DMS153 (cell line): ENCODE data around the gene SH3BP5.
A peak's percentile ranks its signal among the peaks of the same experiment; 100 is the strongest.

Source experiments
- DNase-seq: peaks from one replicate; lab custom pipeline; 2025; lab: John Stamatoyannopoulos, UW

SH3BP5 gene

DNA sequence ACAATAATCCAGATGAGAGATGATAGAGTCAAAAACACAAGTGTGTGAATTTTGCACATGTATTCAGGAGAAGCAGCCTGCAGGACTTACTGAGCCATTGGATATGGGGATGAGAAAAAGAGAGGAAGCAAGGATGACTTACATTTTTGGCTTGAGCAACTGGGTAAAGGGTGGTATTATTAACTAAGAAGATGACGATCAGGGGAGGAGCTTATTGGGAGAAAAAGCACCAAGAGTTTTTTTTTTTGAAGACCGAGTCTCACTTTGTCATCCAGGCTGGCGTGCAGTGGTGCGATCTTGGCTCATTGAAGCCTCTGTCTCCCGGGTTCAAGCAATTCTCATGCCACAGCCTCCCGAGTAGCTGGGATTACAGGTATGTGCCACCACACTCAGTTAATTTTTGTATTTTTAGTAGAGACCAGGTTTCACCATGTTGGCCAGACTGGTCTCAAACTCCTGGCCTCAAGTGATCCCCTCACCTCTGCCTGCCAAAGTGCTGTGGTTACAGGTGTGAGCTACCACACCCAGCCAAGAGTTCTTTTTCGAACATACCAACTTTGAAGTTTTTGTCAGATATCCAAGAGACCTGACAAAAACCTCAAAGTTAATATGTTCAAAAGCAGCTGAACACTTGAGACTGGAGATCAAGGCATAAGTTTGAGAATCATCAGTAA is 14.8 kb upstream of the SH3BP5 start:
- DNase-seq, result no peak

DNA sequence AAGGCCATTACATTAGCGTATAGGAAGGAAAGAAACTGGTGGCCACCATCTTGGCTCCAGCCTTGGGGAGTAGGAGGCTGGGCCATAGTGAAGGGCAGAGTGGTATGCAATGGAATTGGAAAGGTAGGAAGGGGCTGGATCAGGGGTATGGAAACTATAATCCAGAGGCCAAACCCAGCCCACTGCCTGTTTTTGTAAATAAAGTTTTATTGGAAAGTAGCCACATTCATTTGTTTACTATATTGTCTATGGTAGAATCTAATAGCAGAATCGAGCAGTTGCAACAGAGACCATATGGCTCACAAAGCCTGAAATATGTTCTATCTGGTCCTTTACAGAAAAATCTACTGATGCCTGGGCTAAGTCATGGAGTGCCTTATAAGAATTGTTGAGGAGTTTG is 14.1 kb upstream of the SH3BP5 start:
- no peak for DNase-seq

DNA sequence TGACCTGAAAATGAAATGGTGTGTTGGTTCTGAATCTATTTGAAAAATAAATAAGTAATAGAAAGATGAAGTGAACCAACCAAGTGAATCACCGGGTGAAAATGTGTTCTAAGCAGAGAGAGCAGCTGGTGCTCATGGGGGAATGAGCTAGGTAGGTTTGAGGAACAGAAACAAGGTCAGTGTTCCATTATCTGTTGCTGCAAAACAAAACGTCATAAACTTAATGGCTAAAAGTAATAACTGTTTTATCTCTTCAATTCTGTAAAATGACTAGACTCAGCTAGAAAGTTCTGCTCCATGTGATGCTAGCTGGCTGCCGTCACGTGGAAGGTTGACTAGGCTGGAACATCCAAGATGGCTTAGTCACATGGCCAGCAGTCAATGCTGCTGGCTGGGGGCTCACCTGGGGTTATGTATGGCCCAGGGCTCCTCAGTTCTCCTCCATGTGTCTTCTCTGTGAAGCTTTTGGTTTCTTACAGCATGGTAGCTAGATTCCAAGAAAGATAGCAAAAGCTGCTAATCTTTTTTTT is 13.3 kb upstream of the SH3BP5 start:
- no peak for DNase-seq

DNA sequence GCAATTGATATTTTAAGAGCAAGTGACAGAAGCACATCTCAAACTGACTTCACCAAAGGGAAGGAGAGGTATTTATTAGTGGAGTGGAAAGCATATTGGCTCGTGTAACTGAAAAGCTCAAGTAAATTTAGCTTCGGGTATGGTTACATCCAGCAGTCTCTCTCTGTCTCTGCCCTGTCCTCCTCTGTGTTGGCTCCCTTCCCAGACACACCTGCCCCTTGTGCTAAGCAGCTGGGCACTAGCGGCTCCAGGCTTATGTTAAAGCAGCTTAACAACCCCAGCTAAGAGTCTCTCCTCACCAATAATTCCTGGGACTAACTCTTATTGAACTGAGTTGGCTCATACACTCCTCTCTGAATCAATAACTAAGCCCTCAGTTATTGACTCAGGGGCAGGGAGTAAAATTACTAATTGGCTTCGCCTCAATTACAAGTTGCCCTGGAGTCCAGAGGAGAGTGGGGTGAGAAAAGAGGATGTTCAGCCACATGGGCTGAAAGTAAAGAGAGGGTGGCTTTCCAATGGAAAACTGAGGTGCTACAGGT is 12.8 kb upstream of the SH3BP5 start:
- DNase-seq, result peak; percentile 66

DNA sequence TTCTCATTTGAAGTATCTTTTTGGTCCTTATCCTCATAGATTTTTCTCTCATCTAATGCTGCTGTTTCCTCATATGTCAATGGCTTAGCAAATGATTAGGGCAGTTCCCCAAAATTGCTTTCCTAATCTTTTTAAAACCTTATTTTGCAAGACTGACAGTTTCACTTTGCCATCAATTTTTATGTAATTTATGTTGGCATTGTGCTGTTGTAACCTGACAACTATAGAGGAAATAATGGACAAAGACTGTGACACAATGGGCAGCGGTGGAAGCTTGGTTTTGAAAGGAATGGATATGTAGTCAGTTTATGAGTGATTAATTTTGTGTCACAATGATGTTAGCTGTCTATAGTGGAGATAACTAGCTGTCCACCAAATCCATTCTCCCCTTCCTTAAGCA is 10.6 kb upstream of the SH3BP5 start:
- no peak for DNase-seq

DNA sequence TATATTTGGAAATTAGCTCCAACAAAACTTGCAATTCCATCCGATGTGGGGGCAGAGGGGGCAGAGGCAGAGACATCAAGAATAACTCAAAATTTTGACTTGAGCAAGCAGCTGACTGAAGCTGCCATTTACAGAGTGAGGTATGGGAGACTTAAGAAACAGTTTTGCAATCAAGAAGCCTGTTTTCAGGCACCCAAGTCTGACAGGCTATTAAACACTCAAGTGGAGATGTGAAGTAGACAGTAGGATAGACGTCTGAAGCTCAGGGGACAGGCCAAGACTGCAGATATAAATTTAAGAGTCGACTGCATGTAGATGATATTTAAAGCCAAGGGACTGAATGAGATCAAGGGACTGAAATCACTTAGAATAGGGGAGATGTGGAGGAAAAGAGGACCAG is 9.9 kb upstream of the SH3BP5 start:
- DNase-seq, result no peak

DNA sequence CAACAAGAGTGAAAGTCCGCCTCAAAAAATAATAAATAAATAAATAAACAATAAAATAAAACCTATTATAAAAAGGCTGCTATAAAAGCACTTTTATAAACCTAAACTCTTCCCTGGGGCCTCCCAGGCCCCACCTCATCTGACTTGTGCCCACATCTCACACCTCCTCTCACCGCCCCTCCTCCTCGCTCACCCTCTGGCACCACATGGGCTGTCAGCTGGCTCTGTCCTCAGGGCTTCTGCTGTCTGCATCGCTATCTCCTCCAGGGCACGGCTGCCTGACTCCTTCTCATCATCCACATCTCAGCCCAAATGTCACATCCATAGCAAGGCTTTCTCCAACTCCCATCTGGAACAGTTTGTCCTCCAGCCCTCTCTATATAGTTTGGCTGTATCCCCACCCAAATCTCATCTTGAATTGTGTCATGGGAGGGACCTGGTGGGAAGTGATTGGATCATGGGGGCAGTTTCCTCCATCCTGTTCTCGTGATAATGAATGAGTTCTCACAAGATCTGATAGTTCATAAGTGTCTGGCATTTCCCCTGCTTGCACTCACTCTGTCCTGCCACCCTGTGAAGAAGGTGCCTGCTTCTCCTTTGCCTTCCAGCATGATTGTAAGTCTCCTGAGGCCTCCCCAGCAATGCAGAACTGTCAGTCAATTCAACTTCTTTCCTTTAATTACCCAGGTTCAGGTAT is 8.8 kb upstream of the SH3BP5 start:
- DNase-seq, result no peak

DNA sequence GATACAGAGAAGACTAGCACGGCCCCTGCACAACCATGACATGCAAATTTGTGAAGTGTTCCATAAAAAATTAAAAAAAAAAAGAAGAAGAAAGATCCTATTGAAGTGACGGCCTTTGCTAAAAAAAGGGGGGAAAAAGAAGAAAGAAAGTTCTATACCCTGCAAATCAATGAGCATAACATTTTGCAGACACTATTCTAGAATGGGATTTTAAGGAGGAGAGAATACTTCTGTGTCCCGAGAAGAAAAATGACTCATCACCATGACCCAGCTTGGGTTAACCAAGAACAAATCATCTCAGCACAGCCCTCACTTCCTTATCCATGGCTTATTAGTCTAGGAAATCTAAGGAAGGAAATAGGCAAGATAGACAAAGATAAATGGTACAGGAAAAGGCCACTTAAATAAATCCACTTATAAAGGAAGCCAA is 7.4 kb upstream of the SH3BP5 start:
- DNase-seq, result no peak

DNA sequence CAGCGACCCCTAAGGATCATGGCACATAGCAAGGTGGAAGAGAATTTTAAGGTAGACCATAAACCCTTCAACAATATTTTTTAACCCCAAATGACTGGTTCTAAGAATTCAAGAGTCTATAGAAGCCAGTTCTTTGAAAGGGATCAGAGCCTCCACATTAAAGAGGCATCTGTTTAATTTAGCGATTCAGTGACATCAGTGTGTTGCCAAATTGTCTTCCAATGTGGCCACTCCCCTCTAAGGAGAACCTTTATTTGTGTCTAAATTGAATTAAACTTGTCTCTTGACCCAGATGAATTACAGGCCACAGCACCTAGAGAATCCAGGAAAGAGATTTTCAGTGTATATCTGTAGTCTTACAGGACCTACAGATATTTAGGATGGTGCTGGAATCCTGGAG is 6.6 kb upstream of the SH3BP5 start:
- DNase-seq, result no peak

DNA sequence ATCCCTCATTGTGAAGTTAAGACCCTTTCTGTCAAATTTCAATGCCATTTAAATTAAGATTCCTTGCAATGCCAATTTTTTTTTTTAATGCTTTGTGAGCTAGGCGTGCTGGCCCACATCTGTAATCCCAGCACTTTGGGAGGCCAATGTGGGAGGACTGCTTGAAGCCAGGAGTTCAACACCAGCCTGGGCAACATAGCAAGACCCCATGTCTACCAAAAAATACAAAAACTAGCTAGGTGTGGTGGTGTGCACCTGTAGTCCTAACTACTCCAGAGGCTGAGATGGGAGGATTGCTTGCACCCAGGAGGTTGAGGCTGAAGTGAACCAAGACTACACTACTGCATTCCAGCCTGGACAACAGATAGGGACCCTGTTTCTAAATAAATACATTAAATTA is 5.6 kb upstream of the SH3BP5 start:
- no peak for DNase-seq

DNA sequence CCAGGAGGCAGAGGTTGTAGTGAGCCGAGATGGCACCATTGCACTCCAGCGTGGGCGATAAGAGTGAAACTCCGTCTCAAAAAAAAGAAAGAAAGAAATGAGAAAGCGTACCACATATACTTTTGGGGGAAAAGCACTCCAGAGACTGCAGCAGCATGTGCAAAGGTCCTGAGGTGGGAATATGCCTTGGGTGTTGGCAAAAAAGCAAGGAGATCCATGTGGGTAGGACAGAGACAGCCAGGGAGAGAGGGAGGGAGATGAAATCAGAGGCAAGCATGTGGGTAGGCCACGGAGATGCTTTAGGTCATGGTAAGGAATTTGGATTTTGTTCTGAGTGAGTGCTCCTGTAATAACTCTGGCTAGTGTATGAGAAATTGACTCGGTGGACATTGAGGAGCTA is 3.7 kb upstream of the SH3BP5 start:
- no peak for DNase-seq

DNA sequence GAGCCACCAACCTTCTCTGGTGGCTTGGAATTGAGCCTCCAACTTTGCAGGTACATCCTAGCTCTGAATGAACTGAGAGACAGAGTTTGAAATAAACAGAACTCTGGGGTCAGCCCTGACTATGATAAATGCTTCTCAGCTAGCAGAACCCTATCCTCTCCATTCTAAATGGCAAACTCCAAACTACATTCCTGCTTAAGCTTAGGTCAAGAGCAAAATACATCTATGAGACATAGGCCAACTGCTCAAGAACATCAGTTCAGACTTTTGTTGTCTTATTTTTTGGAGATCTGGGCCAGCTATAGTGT is 1.5 kb upstream of the SH3BP5 start:
- no peak for DNase-seq

DNA sequence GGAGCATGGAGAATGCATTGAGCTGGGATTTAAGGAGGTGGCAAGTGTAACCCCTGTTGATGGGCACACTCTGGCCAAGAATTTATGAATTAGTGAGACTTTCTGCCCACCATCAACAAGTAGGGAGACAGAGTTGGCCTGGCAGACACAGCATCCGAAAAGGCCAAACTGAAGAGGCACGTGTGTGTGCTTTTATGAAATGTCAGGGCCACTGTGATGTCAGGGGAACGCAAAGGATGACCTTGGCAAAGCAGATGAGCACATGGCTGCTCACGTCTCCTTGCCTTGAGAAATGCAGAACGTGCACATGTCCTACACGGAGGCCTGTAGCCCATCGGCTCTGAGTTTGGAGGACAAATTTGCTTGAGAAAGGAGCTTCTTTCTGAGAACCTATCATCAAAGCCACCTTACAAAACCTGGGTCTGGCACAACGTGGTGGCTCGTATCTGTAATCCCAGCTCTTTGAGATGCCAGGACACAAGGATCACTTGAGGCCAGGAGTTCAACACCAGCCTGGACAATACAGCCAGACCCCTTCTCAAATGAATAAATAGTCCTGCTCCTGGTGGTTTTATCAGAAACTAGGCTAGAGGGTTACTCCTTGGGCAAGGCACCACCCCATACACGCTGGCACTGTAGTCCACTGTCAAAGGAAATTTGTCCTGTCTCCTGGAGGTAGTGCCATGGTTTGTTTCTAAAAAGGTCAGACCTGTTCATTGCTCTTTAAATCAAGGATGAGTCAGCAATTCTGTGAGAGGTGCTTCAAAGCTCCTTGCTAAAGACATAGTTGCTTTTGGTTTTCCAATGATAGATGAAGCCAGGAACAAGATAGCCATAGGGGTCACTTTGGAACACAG is 941 bp upstream of the SH3BP5 start:
- DNase-seq, result no peak

DNA sequence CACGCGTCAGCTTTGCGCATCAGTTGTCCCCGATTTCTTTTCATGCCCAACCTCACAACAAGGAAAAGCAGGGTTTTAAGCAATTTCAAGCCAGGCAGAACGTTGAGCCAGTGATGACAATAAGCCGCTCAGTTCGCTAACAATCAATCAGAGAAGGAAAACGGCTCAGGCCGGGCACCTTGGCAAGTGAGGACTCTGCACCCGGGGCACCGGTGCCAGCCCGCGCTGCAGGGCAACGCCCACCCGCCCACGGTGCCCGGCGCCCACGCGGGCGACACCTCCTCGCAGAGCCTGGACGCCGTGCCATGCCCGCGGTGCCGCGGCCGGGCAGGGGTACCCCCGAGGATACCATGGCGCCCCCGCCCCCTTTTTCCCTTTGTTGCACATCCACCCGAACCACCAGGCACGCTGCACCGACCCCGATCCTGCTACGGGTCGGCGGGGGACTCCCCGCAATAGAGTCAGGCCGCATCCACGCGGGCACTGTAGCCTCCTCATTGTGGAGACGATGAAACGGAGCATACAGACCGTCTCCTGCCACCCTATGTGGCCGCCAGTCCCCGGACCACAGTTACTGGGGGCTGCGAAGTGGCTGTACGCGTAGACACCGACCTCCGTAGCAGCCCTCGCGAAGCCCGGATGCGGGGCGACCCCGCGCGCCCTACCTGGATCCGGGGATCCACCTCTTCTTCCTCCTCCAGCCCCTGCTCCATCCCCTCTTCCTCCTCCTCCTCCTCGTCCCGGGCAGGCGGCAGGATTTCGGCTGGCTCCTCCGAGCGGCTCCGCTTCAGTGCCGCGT is 581 bp downstream of the SH3BP5 start:
- no peak for DNase-seq

DNA sequence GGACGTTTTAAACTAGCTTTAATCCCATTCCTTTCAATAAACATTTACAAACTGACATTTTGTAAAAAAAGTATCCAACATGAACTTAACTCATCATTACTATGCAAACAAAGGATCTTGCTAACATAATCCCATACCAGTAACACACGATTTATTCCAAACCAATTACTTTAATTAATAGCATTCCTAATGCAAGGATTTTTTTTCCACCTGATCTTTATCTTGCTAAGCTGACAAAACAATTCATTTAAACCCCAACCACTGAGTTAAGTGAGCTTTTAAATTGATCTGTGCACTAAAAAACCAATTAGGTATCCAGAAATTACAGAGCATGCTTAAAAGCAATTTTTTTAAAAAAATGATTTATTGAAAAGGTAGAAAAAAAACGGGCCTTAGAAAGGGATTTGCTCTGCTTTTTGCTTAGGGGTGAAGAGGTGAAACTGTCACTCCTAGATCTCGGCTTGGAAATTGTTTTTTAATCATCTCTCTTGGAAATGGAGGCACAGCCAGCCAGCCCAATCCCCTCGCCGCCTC is 1.2 kb downstream of the SH3BP5 start:
- DNase-seq, result no peak

DNA sequence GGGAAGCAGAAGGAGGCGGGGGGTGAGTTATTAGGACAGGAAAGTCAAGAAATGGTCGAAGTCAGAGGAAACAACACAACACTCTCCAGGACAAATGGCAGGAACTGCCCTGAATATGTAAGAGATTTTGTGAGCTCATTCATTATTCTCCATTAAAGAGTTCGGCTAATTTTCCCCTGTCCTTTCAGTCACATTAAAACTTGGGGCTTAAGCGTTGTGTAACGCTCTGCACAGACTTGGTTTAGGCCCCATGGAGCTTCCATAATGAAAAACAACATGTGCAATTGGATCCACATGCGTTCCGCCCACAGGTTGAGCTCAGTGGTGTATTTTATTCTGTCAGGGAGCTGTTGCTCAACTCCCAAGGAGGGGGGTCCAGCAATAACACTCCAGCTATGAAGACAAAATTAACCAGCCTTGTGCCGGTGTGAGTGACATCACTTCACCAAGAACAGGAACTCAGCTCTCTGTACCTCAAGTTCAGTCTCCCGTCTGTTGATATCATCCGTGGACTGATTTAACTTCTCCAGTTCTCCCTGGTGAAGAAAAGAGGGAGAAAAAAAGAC is 2.3 kb downstream of the SH3BP5 start:
- DNase-seq, result no peak

DNA sequence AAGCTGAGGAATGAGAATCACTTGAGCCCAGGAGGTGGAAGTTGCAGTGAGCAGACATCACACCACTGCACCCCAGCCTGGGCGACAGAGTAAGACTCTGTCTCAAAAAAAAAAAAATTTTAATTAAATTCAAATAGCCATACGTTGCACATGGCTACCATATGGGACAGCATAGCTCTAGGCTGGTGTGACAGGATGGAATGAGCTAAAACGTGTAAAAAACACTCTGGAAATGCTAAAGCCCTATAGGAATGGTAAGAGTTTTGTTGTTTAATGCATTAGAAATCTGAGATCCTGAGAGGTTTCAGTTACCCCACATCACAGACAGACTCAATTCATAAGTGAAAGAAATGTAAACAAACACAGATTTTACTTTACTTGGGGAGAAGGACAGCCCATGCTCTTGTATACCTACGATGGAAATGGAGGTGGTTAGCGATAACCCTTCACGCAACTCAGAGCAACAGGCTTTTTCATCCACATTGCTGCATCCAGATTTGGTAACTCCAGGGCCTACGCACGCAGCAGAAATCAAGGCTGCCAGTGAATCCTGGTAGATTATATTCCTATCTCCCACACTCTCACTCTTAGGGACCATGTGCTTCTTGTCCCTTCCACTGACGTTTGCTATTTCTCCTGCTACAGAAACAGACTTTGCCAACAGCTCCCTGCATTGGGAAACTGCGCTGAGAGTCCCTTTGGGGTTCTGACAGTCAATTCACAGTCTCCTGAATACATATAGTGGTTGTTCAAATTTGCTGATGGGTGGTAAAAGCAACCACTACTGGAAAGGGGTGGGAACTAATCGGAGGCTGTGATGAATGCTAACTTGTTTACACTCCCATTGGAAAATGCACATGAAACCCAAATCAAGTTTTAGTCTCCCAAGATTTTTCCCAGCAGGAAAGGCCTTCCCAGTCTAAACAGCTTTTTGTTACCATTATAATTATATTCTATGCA is 3.1 kb downstream of the SH3BP5 start:
- DNase-seq, result no peak

DNA sequence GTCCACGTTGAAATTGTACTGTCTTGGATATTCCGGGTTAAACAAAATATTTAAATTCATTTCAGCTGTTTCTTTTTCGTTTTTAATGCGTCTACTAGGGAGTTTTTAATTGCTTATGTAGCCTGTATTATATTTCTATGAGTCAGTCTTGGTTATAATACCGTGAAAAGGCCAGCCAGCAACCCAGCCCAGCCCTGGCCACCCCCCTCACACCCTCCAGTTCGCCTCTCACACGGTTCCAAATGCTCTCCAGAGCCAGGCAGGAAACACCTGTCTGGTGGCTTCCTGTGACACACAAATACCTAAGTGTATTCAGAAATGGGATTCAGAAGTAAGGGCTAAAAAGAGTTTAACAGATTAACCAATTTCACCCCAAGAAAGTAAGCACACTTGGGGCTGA is 4.4 kb downstream of the SH3BP5 start:
- DNase-seq, result peak; percentile 50

DNA sequence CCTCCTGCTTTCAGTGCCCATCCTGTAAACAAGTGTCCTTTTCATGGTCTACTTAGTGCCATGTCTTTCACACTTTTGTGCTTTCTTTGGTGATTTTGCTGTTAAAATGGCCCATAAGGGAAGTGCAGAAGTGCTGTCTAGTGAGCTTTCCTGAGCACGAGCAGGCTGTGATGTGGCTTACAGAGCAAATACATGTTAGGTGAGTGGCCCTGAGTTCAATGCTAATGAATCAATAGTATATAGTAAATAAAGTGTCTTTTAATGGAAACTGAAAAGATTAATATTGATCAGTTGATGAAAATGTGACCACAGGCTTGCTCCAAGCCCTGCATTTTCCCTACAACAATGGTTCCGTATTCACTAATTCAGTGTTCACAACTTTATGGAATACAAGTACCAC is 5.7 kb downstream of the SH3BP5 start:
- no peak for DNase-seq

DNA sequence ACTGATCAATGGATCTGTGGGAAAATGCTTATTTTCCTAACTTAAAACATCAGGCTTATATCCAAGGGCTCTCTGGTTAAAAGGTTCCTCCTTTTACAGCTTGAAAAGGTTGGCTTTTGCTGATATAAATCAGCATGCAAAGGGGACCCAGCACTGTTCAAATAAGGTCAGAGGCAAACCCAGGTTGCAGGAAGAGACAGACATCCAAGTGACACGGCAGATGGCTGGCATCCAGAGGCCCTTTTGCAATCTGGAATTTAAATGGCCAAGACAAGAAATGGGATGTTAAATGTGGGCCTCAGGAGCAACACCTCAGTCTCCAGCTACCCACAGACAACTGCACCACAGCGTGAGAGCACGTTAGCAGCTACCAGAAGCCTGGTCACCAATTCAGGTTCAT is 6.3 kb downstream of the SH3BP5 start:
- no peak for DNase-seq
